HG02840 (cell line): ENCODE data around the gene CLEC4C.
"Not testable (repeated sequence)": the region's sequence is repeated elsewhere in the genome, so short reads cannot be mapped to it uniquely, and the experiment has no call there.

Source experiments
- ATAC-seq: cut with Tn5 transposase; IDR thresholded peaks from one replicate; pipeline ENCODE4 v1.9.1; 2021; ENCODE audit warnings: mild to moderate bottlenecking, moderate library complexity, moderate number of reproducible peaks; ENCODE audit not compliant: unreplicated experiment, low FRiP score

The CLEC4C gene

GRCh38 chr12:7747246-7747645 is at the start of gene CLEC4C:
TSS of gene CLEC4C (minus strand) at chr12:7747375. CDS start at chr12:7747348, 27 bp downstream.
- ATAC-seq = no peak

DNA sequence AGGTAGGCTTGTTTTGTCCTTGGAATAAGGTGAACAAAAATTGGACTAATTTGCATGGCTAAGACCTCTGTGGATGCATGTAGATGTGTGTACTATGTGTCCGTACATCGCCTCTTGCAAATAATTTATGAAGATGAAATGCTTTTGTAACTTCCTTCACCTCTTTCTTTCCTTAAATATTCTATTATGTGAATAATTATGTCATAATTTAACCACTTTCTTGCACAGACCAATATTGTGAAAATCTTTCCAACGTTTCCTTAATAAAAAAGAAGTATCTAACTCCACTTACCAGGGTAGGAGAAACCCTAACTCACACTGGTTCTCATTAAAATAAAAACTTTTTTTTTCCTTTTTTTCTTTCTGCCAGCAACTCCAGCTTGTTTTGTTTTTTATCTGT is 46.0 kb upstream of the CLEC4C start:
- ATAC-seq = no peak

GRCh38 chr12:7788884-7789528 is 41.8 kb upstream of the CLEC4C start, which contains the start of gene NANOG:
TSS of gene NANOG (plus strand) at chr12:7789402. CDS start at chr12:7789615, 213 bp downstream.
- not testable (repeated sequence) for ATAC-seq

DNA sequence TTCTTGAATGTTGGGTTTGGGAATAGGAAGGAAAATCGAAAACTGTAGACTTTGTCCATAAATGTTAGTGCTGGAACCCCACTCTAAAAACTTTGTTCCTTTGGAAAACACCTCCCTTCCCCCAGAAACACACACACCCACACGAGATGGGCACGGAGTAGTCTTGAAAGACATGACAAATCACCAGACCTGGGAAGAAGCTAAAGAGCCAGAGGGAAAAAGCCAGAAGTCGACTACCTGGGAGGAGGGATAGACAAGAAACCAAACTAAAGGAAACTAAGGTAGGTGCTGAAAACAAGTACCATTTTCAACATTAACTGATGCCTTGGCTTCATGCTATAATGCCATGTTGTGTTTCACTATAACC is 41.1 kb upstream of the CLEC4C start:
- no peak for ATAC-seq

GRCh38 chr12:7787574-7788293 is 40.6 kb upstream of the CLEC4C start:
- ATAC-seq = no peak

- no peak for ATAC-seq
These were observed 37.5 kb upstream of the CLEC4C start for GRCh38 chr12:7784701-7785100.

DNA sequence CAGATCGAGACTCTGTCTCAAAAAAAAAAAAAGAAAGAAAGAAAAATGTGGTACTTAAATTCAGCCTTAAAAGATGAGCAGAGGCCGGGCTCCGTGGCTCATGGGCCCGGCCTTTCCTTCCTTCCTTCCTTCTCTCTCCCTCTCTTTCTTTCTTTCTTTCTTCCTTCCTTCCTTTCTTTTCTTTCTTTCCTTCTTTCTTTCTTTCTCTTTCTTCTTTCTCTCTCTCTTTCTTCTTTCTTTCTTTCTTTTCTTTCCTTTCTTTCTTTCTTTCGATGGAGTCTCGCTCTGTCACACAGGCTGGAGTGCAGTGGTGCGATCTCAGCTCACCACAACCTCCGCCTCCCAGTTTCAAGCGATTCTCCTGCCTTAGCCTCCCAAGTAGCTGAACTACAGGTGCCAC is 36.3 kb upstream of the CLEC4C start:
- not testable (repeated sequence) for ATAC-seq

DNA sequence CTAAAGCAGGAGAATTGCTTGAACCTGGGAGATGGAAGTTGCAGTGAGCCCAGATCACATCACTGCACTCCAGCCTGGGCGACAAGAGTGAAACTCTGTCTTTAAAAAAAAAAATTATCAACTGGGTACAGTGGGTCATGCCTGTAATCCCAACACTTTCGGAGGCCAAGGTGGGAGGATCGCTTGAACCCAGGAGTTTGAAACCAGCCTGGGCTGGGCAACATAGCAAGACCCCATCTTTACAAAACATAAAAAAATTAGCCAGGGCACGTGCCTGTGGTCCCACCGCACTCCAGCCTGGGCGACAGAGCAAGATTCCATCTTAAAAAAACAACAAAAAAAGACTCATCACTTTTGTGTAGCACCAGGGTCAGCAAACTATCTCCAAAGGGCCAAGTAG is 34.9 kb upstream of the CLEC4C start:
- ATAC-seq = no peak

- no peak for ATAC-seq
These were observed 34.1 kb upstream of the CLEC4C start for GRCh38 chr12:7781274-7781673.

GRCh38 chr12:7769999-7770398 is 22.8 kb upstream of the CLEC4C start:
- ATAC-seq = no peak

- no peak for ATAC-seq
These were observed 11.6 kb upstream of the CLEC4C start for GRCh38 chr12:7758766-7759140.

DNA sequence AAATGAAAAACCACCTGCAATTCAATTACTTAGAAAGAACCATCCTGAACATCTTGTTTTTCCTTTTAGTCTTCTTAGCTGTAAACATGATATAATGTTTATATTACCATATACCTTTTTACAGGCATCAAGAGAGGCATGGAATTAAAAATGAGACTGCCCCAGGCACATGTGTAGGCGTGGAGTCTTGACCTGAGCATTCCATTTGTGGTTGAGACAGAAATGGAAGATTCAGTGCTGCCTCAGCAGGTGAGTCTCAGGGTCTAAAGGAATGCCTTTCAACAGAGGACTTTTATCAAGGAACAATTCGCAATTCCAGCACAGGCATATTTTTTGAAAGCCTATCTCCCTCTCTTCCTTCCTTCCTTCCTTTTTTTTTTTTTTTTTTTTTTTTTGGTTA is 9.8 kb upstream of the CLEC4C start:
- no peak for ATAC-seq

DNA sequence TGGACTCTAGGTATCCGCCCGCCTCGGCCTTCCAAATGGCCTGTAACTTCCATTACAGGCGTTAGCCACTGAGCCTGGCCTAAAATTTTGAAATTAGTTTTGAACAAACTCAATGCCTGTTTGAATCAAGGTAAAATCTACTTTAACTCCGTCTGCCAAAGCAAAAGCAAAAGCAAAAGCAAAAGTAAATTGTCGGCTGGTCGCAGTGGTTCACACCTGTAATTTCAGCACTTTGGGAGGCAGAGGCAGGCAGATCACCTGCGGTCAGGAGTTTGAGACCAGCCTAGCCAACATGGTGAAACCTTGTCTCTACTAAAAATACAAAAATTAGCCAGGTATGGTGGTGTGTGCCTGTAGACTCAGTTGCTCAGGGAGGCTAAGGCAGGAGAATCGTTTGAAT is 8.5 kb upstream of the CLEC4C start:
- not testable (repeated sequence) for ATAC-seq

GRCh38 chr12:7751941-7752922 is 5.1 kb upstream of the CLEC4C start:
- ATAC-seq = not testable (repeated sequence)

GRCh38 chr12:7751394-7751793 is 4.2 kb upstream of the CLEC4C start:
- ATAC-seq = no peak

- ATAC-seq = no peak
These were observed 3.2 kb upstream of the CLEC4C start for GRCh38 chr12:7750350-7750749.

- ATAC-seq = no peak
These were observed 2.3 kb upstream of the CLEC4C start for GRCh38 chr12:7749442-7749841.

GRCh38 chr12:7748852-7749251 is 1.7 kb upstream of the CLEC4C start:
- no peak for ATAC-seq

- no peak for ATAC-seq
These were observed 14.2 kb downstream of the CLEC4C start for GRCh38 chr12:7732993-7733392.

DNA sequence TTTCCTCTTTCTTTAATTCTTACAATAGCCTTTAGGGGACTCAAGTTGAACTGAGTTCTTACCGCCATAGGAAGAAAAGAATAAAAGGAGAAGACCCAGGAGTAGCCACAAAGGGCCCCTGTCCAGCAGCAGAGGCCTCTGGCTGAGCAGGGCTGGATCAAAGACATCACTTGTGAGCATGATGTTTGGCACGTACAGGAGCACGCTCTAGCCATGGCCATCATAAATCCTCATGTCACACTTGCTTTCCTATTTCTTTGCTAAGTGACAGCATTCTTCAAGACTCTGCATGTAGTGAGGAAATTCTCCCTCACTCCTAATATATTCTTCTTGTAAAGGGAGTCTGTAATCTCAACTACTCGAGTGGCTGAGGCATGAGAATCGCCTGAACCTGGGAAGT is 15.7 kb downstream of the CLEC4C start:
- no peak for ATAC-seq

DNA sequence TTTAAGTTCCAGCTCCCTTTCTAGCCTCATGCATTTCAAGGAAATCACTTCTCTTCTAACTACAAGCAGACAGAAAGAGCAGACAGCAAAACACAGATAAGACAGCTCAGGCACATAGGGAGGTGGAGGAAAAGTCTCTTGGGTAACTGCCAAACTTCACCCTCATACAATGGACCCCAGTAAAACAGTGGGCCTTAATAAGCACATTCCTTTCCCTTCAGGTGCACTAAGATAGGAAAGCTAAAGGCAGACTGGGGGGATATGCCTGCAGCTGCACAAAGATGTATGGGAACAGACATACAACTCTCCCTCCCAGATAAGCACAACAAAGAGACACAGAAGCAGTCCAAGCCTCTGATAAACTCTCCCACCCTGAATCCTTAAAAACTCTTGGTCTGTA is 16.2 kb downstream of the CLEC4C start:
- ATAC-seq = not testable (repeated sequence)
